SK-N-MC (cell line): ENCODE data around the gene SCFD2.

Source experiments
- EZH2 ChIP-seq: fragments of 200-600 bp; sonication (generic); IDR thresholded peaks from one replicate; pipeline ENCODE4 v1.6.1; 2017; ENCODE audit warnings: antibody characterized with exemption
- POLR2AphosphoS5 ChIP-seq: IDR thresholded peaks from 2 replicates; pipeline ENCODE4 v1.6.1; 2012; ENCODE audit warnings: mild to moderate bottlenecking, low read depth, low read length, borderline replicate concordance

GRCh38 chr4:52884994-52885393, 480.9 kb downstream of the SCFD2 start:
- TF ChIP-seq EZH2 (no peak), POLR2AphosphoS5 (no peak)
